ENCODE results near the gene TPM4.

GRCh38 chr19:16124953-16125352 is 48.7 kb downstream of the TPM4 start:
- TF ChIP-seq POLR2A (IDR thresholded peaks at IDR 0.05; ENCODE audit: low read length) (no peak), GATA1 (IDR thresholded peaks at IDR 0.05; ENCODE audit: low read depth, low read length) (no peak)
